ENCODE data around the gene C9orf40. TPM values are rescaled to one million over a fixed set of nuclear protein-coding genes. Genes with fewer than 3 reads are reported as not detected.

C9orf40 gene
- total RNA-seq, 1 donor from 2014 or later, result 3.1 TPM

- H3K9ac ChIP-seq (ENCODE audit: low read depth in 1 of 3, low read length in 3 of 3), result no peak overlapping the region
- no peak overlapping the region for H3K27ac ChIP-seq (ENCODE audit: low read depth, low read length)
Observed at GRCh38 chr9:74948937-74949336, 3.8 kb downstream of the C9orf40 start.

DNA sequence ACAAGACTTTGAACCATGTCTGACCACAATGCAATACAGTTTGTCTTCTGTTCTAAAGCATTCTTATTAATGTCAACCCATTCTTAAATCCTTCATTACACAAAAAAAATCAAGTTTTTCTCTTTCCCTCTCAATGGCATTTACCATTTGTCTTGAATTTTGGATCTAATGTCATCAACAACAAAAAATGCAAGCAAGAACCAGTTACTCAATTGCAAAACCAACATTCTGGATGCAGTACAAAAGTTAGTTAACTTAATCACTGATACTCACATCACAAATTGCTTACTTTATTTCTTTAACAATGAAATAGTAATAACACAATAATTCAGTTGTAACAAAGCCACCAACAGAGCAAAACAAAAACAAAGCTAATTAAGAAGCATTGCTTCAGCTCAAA is 6.0 kb downstream of the C9orf40 start:
- no peak overlapping the region for H3K9ac ChIP-seq (ENCODE audit: low read depth in 1 of 3, low read length in 3 of 3)
- no peaks in the 10 kb centered on the region for H3K36me3 ChIP-seq (ENCODE audit: control insufficient read depth in 3 of 3, insufficient read depth in 3 of 3, low read length in 3 of 3)
- H3K27ac ChIP-seq (ENCODE audit: low read depth, low read length), result no peak overlapping the region
- no peak overlapping the region for H3K4me3 ChIP-seq (ENCODE audit: low read length in 3 of 3)
- H3K9me3 ChIP-seq (ENCODE audit: control insufficient read depth in 3 of 3, low read length in 3 of 3), result no peaks in the 10 kb centered on the region
- peaks cover 0 to 4% (median 0%) of the 10 kb centered on the region in 3 donors for H3K4me1 ChIP-seq (ENCODE audit: control insufficient read depth in 3 of 3, insufficient read depth in 3 of 3, low read length in 3 of 3)
- H3K27me3 ChIP-seq (ENCODE audit: control insufficient read depth in 3 of 3, insufficient read depth in 3 of 3, low read length in 3 of 3), result no peaks in the 10 kb centered on the region

More at GRCh38 chr9:74948937-74949336, 3.8 kb downstream of the C9orf40 start:
- H3K4me3 ChIP-seq (ENCODE audit: low read length in 3 of 3), result no peak overlapping the region
- no peaks in the 10 kb centered on the region for H3K36me3 ChIP-seq (ENCODE audit: control insufficient read depth in 3 of 3, insufficient read depth in 3 of 3, low read length in 3 of 3)
- H3K4me1 ChIP-seq (ENCODE audit: control insufficient read depth in 3 of 3, insufficient read depth in 3 of 3, low read length in 3 of 3), result peaks cover 0 to 7% (median 5%) of the 10 kb centered on the region in 3 donors
- H3K27me3 ChIP-seq (ENCODE audit: control insufficient read depth in 3 of 3, insufficient read depth in 3 of 3, low read length in 3 of 3), result no peaks in the 10 kb centered on the region
- no peaks in the 10 kb centered on the region for H3K9me3 ChIP-seq (ENCODE audit: control insufficient read depth in 3 of 3, low read length in 3 of 3)

GRCh38 chr9:74942801-74943200 is 9.9 kb downstream of the C9orf40 start:
- H3K4me1 ChIP-seq (ENCODE audit: control insufficient read depth in 3 of 3, insufficient read depth in 3 of 3, low read length in 3 of 3), result no peaks in the 10 kb centered on the region
- H3K9ac ChIP-seq (ENCODE audit: low read depth in 1 of 3, low read length in 3 of 3), result no peak overlapping the region
- H3K36me3 ChIP-seq (ENCODE audit: control insufficient read depth in 3 of 3, insufficient read depth in 3 of 3, low read length in 3 of 3), result no peaks in the 10 kb centered on the region
- no peaks in the 10 kb centered on the region for H3K27me3 ChIP-seq (ENCODE audit: control insufficient read depth in 3 of 3, insufficient read depth in 3 of 3, low read length in 3 of 3)
- no peaks in the 10 kb centered on the region for H3K9me3 ChIP-seq (ENCODE audit: control insufficient read depth in 3 of 3, low read length in 3 of 3)
- no peak overlapping the region for H3K4me3 ChIP-seq (ENCODE audit: low read length in 3 of 3)
- no peak overlapping the region for H3K27ac ChIP-seq (ENCODE audit: low read depth, low read length)

DNA sequence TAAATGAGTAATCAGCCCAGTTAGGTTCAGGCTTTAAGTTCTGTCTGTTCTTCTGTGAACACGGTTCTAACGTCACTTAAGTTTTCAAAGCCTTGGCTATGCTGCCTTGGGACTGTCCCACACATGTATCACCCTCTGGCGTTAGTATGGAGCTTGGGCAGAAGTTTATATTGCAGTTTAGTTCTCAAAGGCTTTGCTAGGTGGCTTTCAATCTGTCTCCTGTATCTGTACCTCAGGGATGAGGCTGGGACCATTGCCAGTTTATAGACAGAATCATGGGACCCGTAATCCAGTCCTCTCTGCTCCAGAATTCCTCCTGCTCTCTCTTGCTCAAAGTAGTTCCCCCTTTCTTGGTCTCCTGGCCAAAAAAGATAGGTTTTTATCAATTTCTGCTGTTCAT is 12.1 kb downstream of the C9orf40 start:
- Histone ChIP-seq H3K4me3 (ENCODE audit: low read length in 3 of 3) (no peak overlapping the region), H3K4me1 (ENCODE audit: control insufficient read depth in 3 of 3, insufficient read depth in 3 of 3, low read length in 3 of 3) (no peaks in the 10 kb centered on the region), H3K9me3 (ENCODE audit: control insufficient read depth in 3 of 3, low read length in 3 of 3) (no peaks in the 10 kb centered on the region), H3K9ac (ENCODE audit: low read depth in 1 of 3, low read length in 3 of 3) (no peak overlapping the region), H3K36me3 (ENCODE audit: control insufficient read depth in 3 of 3, insufficient read depth in 3 of 3, low read length in 3 of 3) (no peaks in the 10 kb centered on the region), H3K27me3 (ENCODE audit: control insufficient read depth in 3 of 3, insufficient read depth in 3 of 3, low read length in 3 of 3) (no peaks in the 10 kb centered on the region), H3K27ac (ENCODE audit: low read depth, low read length) (no peak overlapping the region)

- Histone ChIP-seq H3K9ac (ENCODE audit: low read depth in 1 of 3, low read length in 3 of 3) (no peak overlapping the region), H3K4me3 (ENCODE audit: low read length in 3 of 3) (no peak overlapping the region), H3K36me3 (ENCODE audit: control insufficient read depth in 3 of 3, insufficient read depth in 3 of 3, low read length in 3 of 3) (no peaks in the 10 kb centered on the region), H3K9me3 (ENCODE audit: control insufficient read depth in 3 of 3, low read length in 3 of 3) (no peaks in the 10 kb centered on the region), H3K27ac (ENCODE audit: low read depth, low read length) (no peak overlapping the region), H3K4me1 (ENCODE audit: control insufficient read depth in 3 of 3, insufficient read depth in 3 of 3, low read length in 3 of 3) (no peaks in the 10 kb centered on the region), H3K27me3 (ENCODE audit: control insufficient read depth in 3 of 3, insufficient read depth in 3 of 3, low read length in 3 of 3) (no peaks in the 10 kb centered on the region)
Observed at GRCh38 chr9:74935008-74935407, 17.7 kb downstream of the C9orf40 start.

DNA sequence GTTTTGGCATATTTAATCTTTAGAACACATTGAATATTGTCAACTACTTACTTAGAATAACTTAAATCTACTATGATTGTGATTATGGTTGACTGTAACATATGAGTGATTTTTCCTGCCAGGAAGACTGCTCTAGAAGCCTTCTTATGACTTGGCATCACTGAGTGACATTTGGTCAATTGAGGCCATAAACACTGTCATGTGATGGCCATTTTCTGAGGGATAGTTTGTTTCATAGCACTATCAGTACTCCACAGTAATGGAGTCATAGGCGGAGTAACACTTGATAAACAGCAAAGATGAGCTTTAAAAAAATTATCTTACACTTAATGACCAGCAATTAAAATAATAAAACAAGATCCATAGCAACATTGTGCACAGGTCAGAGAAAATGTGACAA is 31.0 kb downstream of the C9orf40 start:
- no peak overlapping the region for H3K27ac ChIP-seq (ENCODE audit: low read depth, low read length)
- no peak overlapping the region for H3K9ac ChIP-seq (ENCODE audit: low read depth in 1 of 3, low read length in 3 of 3)

GRCh38 chr9:74920944-74921626 is 31.6 kb downstream of the C9orf40 start:
- no peaks in the 10 kb centered on the region for H3K9me3 ChIP-seq (ENCODE audit: control insufficient read depth in 3 of 3, low read length in 3 of 3)
- no peak overlapping the region for H3K27ac ChIP-seq (ENCODE audit: low read depth, low read length)
- H3K36me3 ChIP-seq (ENCODE audit: control insufficient read depth in 3 of 3, insufficient read depth in 3 of 3, low read length in 3 of 3), result no peaks in the 10 kb centered on the region
- H3K9ac ChIP-seq (ENCODE audit: low read depth in 1 of 3, low read length in 3 of 3), result no peak overlapping the region
- H3K4me3 ChIP-seq (ENCODE audit: low read length in 3 of 3), result no peak overlapping the region
- H3K27me3 ChIP-seq (ENCODE audit: control insufficient read depth in 3 of 3, insufficient read depth in 3 of 3, low read length in 3 of 3), result no peaks in the 10 kb centered on the region
- no peaks in the 10 kb centered on the region for H3K4me1 ChIP-seq (ENCODE audit: control insufficient read depth in 3 of 3, insufficient read depth in 3 of 3, low read length in 3 of 3)

More for the DNA sequence above, 31.0 kb downstream of the C9orf40 start:
- no peaks in the 10 kb centered on the region for H3K36me3 ChIP-seq (ENCODE audit: control insufficient read depth in 3 of 3, insufficient read depth in 3 of 3, low read length in 3 of 3)
- no peaks in the 10 kb centered on the region for H3K9me3 ChIP-seq (ENCODE audit: control insufficient read depth in 3 of 3, low read length in 3 of 3)
- H3K4me3 ChIP-seq (ENCODE audit: low read length in 3 of 3), result no peak overlapping the region
- no peaks in the 10 kb centered on the region for H3K4me1 ChIP-seq (ENCODE audit: control insufficient read depth in 3 of 3, insufficient read depth in 3 of 3, low read length in 3 of 3)
- H3K27me3 ChIP-seq (ENCODE audit: control insufficient read depth in 3 of 3, insufficient read depth in 3 of 3, low read length in 3 of 3), result no peaks in the 10 kb centered on the region

GRCh38 chr9:74910036-74910435 is 42.7 kb downstream of the C9orf40 start:
- no peak overlapping the region for H3K4me3 ChIP-seq (ENCODE audit: low read length in 3 of 3)
- H3K9ac ChIP-seq (ENCODE audit: low read depth in 1 of 3, low read length in 3 of 3), result no peak overlapping the region
- H3K9me3 ChIP-seq (ENCODE audit: control insufficient read depth in 3 of 3, low read length in 3 of 3), result no peaks in the 10 kb centered on the region
- H3K27ac ChIP-seq (ENCODE audit: low read depth, low read length), result no peak overlapping the region
- no peaks in the 10 kb centered on the region for H3K4me1 ChIP-seq (ENCODE audit: control insufficient read depth in 3 of 3, insufficient read depth in 3 of 3, low read length in 3 of 3)
- H3K27me3 ChIP-seq (ENCODE audit: control insufficient read depth in 3 of 3, insufficient read depth in 3 of 3, low read length in 3 of 3), result no peaks in the 10 kb centered on the region
- H3K36me3 ChIP-seq (ENCODE audit: control insufficient read depth in 3 of 3, insufficient read depth in 3 of 3, low read length in 3 of 3), result no peaks in the 10 kb centered on the region

GRCh38 chr9:74908665-74909064 is 44.0 kb downstream of the C9orf40 start:
- Histone ChIP-seq H3K4me1 (ENCODE audit: control insufficient read depth in 3 of 3, insufficient read depth in 3 of 3, low read length in 3 of 3) (no peaks in the 10 kb centered on the region), H3K4me3 (ENCODE audit: low read length in 3 of 3) (no peak overlapping the region), H3K9ac (ENCODE audit: low read depth in 1 of 3, low read length in 3 of 3) (no peak overlapping the region), H3K9me3 (ENCODE audit: control insufficient read depth in 3 of 3, low read length in 3 of 3) (no peaks in the 10 kb centered on the region), H3K27ac (ENCODE audit: low read depth, low read length) (no peak overlapping the region), H3K27me3 (ENCODE audit: control insufficient read depth in 3 of 3, insufficient read depth in 3 of 3, low read length in 3 of 3) (no peaks in the 10 kb centered on the region), H3K36me3 (ENCODE audit: control insufficient read depth in 3 of 3, insufficient read depth in 3 of 3, low read length in 3 of 3) (no peaks in the 10 kb centered on the region)

- no peaks in the 10 kb centered on the region for H3K36me3 ChIP-seq (ENCODE audit: control insufficient read depth in 3 of 3, insufficient read depth in 3 of 3, low read length in 3 of 3)
- H3K9ac ChIP-seq (ENCODE audit: low read depth in 1 of 3, low read length in 3 of 3), result no peak overlapping the region
- no peaks in the 10 kb centered on the region for H3K27me3 ChIP-seq (ENCODE audit: control insufficient read depth in 3 of 3, insufficient read depth in 3 of 3, low read length in 3 of 3)
- no peaks in the 10 kb centered on the region for H3K9me3 ChIP-seq (ENCODE audit: control insufficient read depth in 3 of 3, low read length in 3 of 3)
- H3K27ac ChIP-seq (ENCODE audit: low read depth, low read length), result no peak overlapping the region
- no peaks in the 10 kb centered on the region for H3K4me1 ChIP-seq (ENCODE audit: control insufficient read depth in 3 of 3, insufficient read depth in 3 of 3, low read length in 3 of 3)
- no peak overlapping the region for H3K4me3 ChIP-seq (ENCODE audit: low read length in 3 of 3)
Observed at GRCh38 chr9:74907085-74907484, 45.6 kb downstream of the C9orf40 start.

Data from skeletal muscle tissue (tissue), 4 donors.